HG02571 (cell line): ENCODE results near the gene FGF5.

ENCODE experiments used
- ATAC-seq: cut with Tn5 transposase; IDR thresholded peaks from one replicate; pipeline ENCODE4 v1.9.1; 2021; ENCODE audit warnings: mild to moderate bottlenecking, moderate library complexity; ENCODE audit not compliant: unreplicated experiment

The FGF5 gene

GRCh38 chr4:80334568-80334967, 68.1 kb downstream of the FGF5 start:
- ATAC-seq, result no peak

GRCh38 chr4:80335226-80335553, 68.7 kb downstream of the FGF5 start:
- ATAC-seq, result no peak

GRCh38 chr4:80335554-80336358, 69.3 kb downstream of the FGF5 start, which contains the start of gene CFAP299:
CFAP299 (plus strand) TSS chr4:80335730.
- ATAC-seq, result peak; percentile 97

GRCh38 chr4:80336582-80336981, 70.1 kb downstream of the FGF5 start:
- ATAC-seq, result no peak

- ATAC-seq, result no peak
Observed at GRCh38 chr4:80340036-80340435, 73.6 kb downstream of the FGF5 start.
